ENCODE measurements around the gene SERTAD4.

SERTAD4 gene

DNA sequence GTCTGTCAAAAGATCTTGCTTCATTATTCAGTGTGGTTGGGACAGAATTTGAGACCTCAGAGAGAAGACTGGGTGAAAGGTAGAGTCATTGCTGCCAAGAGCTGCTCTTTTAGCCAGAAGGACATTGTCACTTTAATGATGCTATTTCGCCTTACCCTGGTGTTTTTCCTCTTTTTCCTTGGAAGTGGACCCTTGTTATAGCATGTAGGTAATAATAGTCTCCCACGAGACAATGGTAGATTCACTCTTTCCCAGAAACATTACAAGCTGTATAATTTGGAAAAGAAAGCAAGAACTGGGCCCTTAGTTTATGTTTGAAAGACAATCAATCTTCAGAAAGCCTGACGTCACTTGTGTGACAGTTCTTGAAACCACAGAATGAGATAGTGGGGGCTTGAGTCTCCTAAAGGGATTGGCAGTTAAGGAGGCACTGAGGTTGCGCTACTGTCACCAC is 3.8 kb downstream of the SERTAD4 start:
- no peak overlapping the region for H3K27ac ChIP-seq (ENCODE audit: low read length)
- no peaks in the 10 kb centered on the region for H3K4me1 ChIP-seq (ENCODE audit: low read length)
- H3K36me3 ChIP-seq (replicated peaks; ENCODE audit: insufficient read depth, low read length): no peaks in the 10 kb centered on the region
- no peaks in the 10 kb centered on the region; the same call in none of the 2 replicates for H3F3A ChIP-seq (ENCODE audit: insufficient read depth, low read length)
- no peak overlapping the region for H2AFZ ChIP-seq (ENCODE audit: low read length)
- TF ChIP-seq EZH2phosphoT487 (IDR thresholded peaks at IDR 0.05; ENCODE audit: low read length) (no peak), EZH2 (optimal IDR thresholded peaks at IDR 0.05; ENCODE audit: low read depth, low read length) (no peak)
- TF ChIP-seq, protein P1, sequence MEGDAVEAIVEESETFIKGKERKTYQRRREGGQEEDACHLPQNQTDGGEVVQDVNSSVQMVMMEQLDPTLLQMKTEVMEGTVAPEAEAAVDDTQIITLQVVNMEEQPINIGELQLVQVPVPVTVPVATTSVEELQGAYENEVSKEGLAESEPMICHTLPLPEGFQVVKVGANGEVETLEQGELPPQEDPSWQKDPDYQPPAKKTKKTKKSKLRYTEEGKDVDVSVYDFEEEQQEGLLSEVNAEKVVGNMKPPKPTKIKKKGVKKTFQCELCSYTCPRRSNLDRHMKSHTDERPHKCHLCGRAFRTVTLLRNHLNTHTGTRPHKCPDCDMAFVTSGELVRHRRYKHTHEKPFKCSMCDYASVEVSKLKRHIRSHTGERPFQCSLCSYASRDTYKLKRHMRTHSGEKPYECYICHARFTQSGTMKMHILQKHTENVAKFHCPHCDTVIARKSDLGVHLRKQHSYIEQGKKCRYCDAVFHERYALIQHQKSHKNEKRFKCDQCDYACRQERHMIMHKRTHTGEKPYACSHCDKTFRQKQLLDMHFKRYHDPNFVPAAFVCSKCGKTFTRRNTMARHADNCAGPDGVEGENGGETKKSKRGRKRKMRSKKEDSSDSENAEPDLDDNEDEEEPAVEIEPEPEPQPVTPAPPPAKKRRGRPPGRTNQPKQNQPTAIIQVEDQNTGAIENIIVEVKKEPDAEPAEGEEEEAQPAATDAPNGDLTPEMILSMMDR (IDR thresholded peaks at IDR 0.05; ENCODE audit: low read length): no peak
- H3K4me2 ChIP-seq (ENCODE audit: low read depth, low read length): no peak overlapping the region
- no peaks in the 10 kb centered on the region for H3K9me2 ChIP-seq (replicated peaks; ENCODE audit: insufficient read depth, low read length)
- no peak for DNase-seq
- H3K9ac ChIP-seq (ENCODE audit: low read length): no peak overlapping the region
- H3K27me3 ChIP-seq (replicated peaks; ENCODE audit: insufficient read depth, low read length): peaks cover 7% of the 10 kb centered on the region; the same call in 1 of the 2 replicates
- H3K79me2 ChIP-seq (ENCODE audit: low read length): no peaks in the 10 kb centered on the region
- H3K9me3 ChIP-seq (replicated peaks; ENCODE audit: insufficient read depth, low read length): no peaks in the 10 kb centered on the region
- H3K4me3 ChIP-seq (ENCODE audit: low read length): no peak overlapping the region
- no peaks in the 10 kb centered on the region for H4K20me1 ChIP-seq (ENCODE audit: insufficient read depth, low read length)

DNA sequence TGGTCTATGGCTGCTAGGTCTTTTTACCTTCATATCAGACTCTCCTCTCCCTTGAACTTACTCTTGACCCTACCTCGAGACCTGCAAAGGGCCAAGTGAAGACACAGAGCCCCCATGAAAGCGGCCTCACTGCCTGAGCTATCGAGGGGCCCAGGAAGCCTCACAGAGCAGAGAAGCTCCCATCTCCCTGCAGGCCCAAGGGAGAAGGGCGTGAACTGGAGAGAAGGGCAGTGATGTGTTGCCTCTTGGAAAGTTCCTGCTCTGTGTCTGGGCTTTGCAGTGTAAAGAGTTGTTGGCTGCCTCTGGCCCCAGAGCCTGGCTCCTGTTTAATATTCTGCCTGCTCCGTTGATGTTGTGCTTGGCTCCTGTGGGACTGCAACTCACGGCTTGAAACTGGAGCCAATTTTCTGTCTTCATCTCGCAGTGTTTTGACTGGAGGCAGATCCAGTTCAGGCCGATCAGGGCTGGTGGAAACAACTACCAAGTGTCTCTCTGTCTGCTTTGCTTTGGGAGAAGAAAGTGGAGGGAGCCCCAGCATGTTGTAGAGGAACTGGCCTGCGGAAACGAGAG is 4.3 kb downstream of the SERTAD4 start:
- no peak overlapping the region for H3K4me2 ChIP-seq (ENCODE audit: low read depth, low read length)
- no peak overlapping the region for H3K4me3 ChIP-seq (ENCODE audit: low read length)

DNA sequence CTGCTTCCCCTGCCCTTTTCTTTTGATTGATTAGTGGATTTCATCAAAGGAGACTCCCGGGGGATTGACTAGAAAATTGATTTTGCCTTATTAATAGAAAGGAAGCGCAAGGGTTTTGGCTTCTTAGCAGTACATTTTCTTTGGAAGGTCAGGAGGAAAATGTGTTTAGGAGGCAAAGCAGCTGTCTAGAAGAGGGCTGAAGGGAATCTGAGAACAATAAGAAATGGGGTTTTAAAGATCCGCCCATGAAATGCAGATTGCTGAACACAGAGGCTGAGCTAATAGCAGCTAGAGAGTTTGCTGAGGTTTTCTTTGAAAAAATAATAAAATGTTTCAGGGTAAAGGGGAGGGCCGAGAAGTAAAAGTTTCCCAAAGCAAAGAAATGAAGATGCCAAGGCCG is 4.9 kb downstream of the SERTAD4 start:
- no peaks in the 10 kb centered on the region for H3K36me3 ChIP-seq (replicated peaks; ENCODE audit: insufficient read depth, low read length)
- H3K9me2 ChIP-seq (replicated peaks; ENCODE audit: insufficient read depth, low read length): no peaks in the 10 kb centered on the region
- H3K4me3 ChIP-seq (ENCODE audit: low read length): no peak overlapping the region
- no peak overlapping the region for H2AFZ ChIP-seq (ENCODE audit: low read length)
- no peaks in the 10 kb centered on the region; the same call in none of the 2 replicates for H3F3A ChIP-seq (ENCODE audit: insufficient read depth, low read length)
- DNase-seq: no peak
- peaks cover 7% of the 10 kb centered on the region; the same call in 1 of the 2 replicates for H3K27me3 ChIP-seq (replicated peaks; ENCODE audit: insufficient read depth, low read length)
- no peaks in the 10 kb centered on the region for H4K20me1 ChIP-seq (ENCODE audit: insufficient read depth, low read length)
- no peaks in the 10 kb centered on the region for H3K9me3 ChIP-seq (replicated peaks; ENCODE audit: insufficient read depth, low read length)
- no peak overlapping the region for H3K9ac ChIP-seq (ENCODE audit: low read length)
- TF ChIP-seq EZH2 (optimal IDR thresholded peaks at IDR 0.05; ENCODE audit: low read depth, low read length) (no peak), EZH2phosphoT487 (IDR thresholded peaks at IDR 0.05; ENCODE audit: low read length) (no peak)
- TF ChIP-seq, protein P1 (IDR thresholded peaks at IDR 0.05; ENCODE audit: low read length): no peak
- no peaks in the 10 kb centered on the region for H3K79me2 ChIP-seq (ENCODE audit: low read length)
- H3K27ac ChIP-seq (ENCODE audit: low read length): no peak overlapping the region
- H3K4me2 ChIP-seq (ENCODE audit: low read depth, low read length): no peak overlapping the region
- H3K4me1 ChIP-seq (ENCODE audit: low read length): no peaks in the 10 kb centered on the region

More for the DNA sequence above, 4.3 kb downstream of the SERTAD4 start:
- Histone ChIP-seq H3K9ac (ENCODE audit: low read length) (no peak overlapping the region), H3K27ac (ENCODE audit: low read length) (no peak overlapping the region), H4K20me1 (ENCODE audit: insufficient read depth, low read length) (no peaks in the 10 kb centered on the region), H3K36me3 (replicated peaks; ENCODE audit: insufficient read depth, low read length) (no peaks in the 10 kb centered on the region), H2AFZ (ENCODE audit: low read length) (no peak overlapping the region), H3K79me2 (ENCODE audit: low read length) (no peaks in the 10 kb centered on the region), H3F3A (ENCODE audit: insufficient read depth, low read length) (no peaks in the 10 kb centered on the region; the same call in none of the 2 replicates), H3K4me1 (ENCODE audit: low read length) (no peaks in the 10 kb centered on the region), H3K9me3 (replicated peaks; ENCODE audit: insufficient read depth, low read length) (no peaks in the 10 kb centered on the region), H3K9me2 (replicated peaks; ENCODE audit: insufficient read depth, low read length) (no peaks in the 10 kb centered on the region), H3K27me3 (replicated peaks; ENCODE audit: insufficient read depth, low read length) (peaks cover 7% of the 10 kb centered on the region; the same call in 1 of the 2 replicates)
- TF ChIP-seq, protein P1 (IDR thresholded peaks at IDR 0.05; ENCODE audit: low read length): no peak
- TF ChIP-seq EZH2phosphoT487 (IDR thresholded peaks at IDR 0.05; ENCODE audit: low read length) (no peak), EZH2 (optimal IDR thresholded peaks at IDR 0.05; ENCODE audit: low read depth, low read length) (no peak)
- no peak for DNase-seq

Data from MM.1S (cell line).